Stomach (tissue), 9 donors: ENCODE measurements around the gene AGL. TPM values are rescaled to one million over a fixed set of nuclear protein-coding genes. Genes with fewer than 3 reads are reported as not detected.

Experiments
- DNase-seq, 2 donors: peaks; one replicate each; pipeline versions ENCODE4 v3.0.0 to v3.0.0-alpha.2; 2013 to 2019
- H3K27ac ChIP-seq, 5 donors: fragments of 200-600 bp in 4 of 5; sonication (generic) in 4 of 5; one replicate each; pipeline ENCODE4 v1.5.1; 2013 to 2019; ENCODE audit warnings: mild to moderate bottlenecking in 1 of 5, moderate library complexity in 1 of 5
- H3K27me3 ChIP-seq, 3 donors: fragments of 200-600 bp; sonication (generic); one replicate each; pipeline ENCODE4 v1.5.1; 2017 to 2019; ENCODE audit warnings: mixed run types in 1 of 3
- H3K36me3 ChIP-seq, 4 donors: fragments of 200-600 bp; sonication (generic); 1 replicate in 3 of 4; 2 replicates in 1 of 4; pipeline ENCODE4 v1.5.1; 2016 to 2019
- H3K4me1 ChIP-seq, 4 donors: fragments of 200-600 bp; sonication (generic); one replicate each; pipeline ENCODE4 v1.5.1; 2016 to 2019
- H3K4me3 ChIP-seq, 4 donors: fragments of 200-600 bp; sonication (generic) in 3 of 4; one replicate each; pipeline ENCODE4 v1.5.1; 2016 to 2019; ENCODE audit warnings: mild to moderate bottlenecking in 1 of 4
- H3K9me3 ChIP-seq, 4 donors: fragments of 200-600 bp; sonication (generic); one replicate each; pipeline ENCODE4 v1.5.1; 2016 to 2019
- CTCF ChIP-seq, 7 experiments: fragments of 450-650 bp in 4 of 7; fragments of 200-600 bp in 3 of 7; sonication (generic) in 3 of 7; IDR thresholded peaks; one replicate each; pipeline ENCODE4 v1.5.1; 2016 to 2019; ENCODE audit warnings: antibody characterized with exemption in 7 of 7, control low read depth in 2 of 7, mild to moderate bottlenecking in 1 of 7
- EP300 ChIP-seq: sonication (generic); formaldehyde crosslinking; IDR thresholded peaks from one replicate; pipeline ENCODE4 v1.6.1; 2017; ENCODE audit warnings: antibody characterized with exemption
- POLR2A ChIP-seq, 4 donors: fragments of 450-650 bp; IDR thresholded peaks; one replicate each; pipeline ENCODE4 v1.6.1; 2016; ENCODE audit warnings: antibody characterized with exemption in 4 of 4, control low read depth in 2 of 4, mild to moderate bottlenecking in 1 of 4, moderate library complexity in 1 of 4
- POLR2AphosphoS5 ChIP-seq, 3 donors: sonication (generic); formaldehyde crosslinking; IDR thresholded peaks; one replicate each; pipeline ENCODE4 v1.6.1; 2016; ENCODE audit warnings: antibody characterized with exemption in 3 of 3
- WGBS, 5 donors: extraction: QIAGEN DNeasy Blood & Tissue Kit in 3 of 5; methylation state at CpG; one replicate each; pipeline versions ENCODE4 v1.1.5 to v1.1.7; 2013 to 2018; 5-methylcytosine and 5-hydroxymethylcytosine counted together
- intact Hi-C: fragments of 100-400 bp; cut with DNase I; formaldehyde crosslinking; loops from one replicate; pipeline ENCODE4 v1.15.1; 2023; ENCODE audit warnings: low total_unique reads
- polyA plus RNA-seq, 3 donors: library from polyadenylated mRNA; stranded (reverse); fragments of 200-250 nt; gene quantifications; one replicate each; pipeline ENCODE4 v1.2.3, GENCODE V29; 2013
- total RNA-seq, 5 donors: library from RNA; depleted of rRNA; stranded (reverse); fragments of >200 nt; gene quantifications; one replicate each; pipeline versions ENCODE4 v1.1.0 to v1.2.3, GENCODE V29; 2014 to 2016
- donor health status: healthy with polysubstance abuse.
- donor health status: Bipolar disorder and iron deficiency.
- donor health status: healthy.

AGL gene
- total and polyA plus RNA-seq, 8 donors, result 4.3 to 107 (median 16.1) TPM

GRCh38 chr1:99877568-99877967, 27.4 kb downstream of the AGL start:
- no peak overlapping the region for H3K27ac ChIP-seq
- WGBS, 5 donors, result 31 to 63% (median 49%) methylated on average over 3 of the region's 3 CpGs
- H3K4me1 ChIP-seq, result no peaks in the 10 kb centered on the region
- H3K36me3 ChIP-seq, result peaks cover 0 to 70% (median 62%) of the 10 kb centered on the region in 4 donors
- no peaks in the 10 kb centered on the region for H3K27me3 ChIP-seq
- TF ChIP-seq EP300, result no peak
- TF ChIP-seq POLR2AphosphoS5 (IDR thresholded peaks at IDR 0.05), result no peak
- TF ChIP-seq CTCF (IDR thresholded peaks at IDR 0.05), result no peak
- no peak for TF ChIP-seq POLR2A (IDR thresholded peaks at IDR 0.05)
- no peak overlapping the region for H3K4me3 ChIP-seq
- H3K9me3 ChIP-seq, result no peaks in the 10 kb centered on the region
- DNase-seq, result no peak
- intact Hi-C loops, result no loop called here

DNA sequence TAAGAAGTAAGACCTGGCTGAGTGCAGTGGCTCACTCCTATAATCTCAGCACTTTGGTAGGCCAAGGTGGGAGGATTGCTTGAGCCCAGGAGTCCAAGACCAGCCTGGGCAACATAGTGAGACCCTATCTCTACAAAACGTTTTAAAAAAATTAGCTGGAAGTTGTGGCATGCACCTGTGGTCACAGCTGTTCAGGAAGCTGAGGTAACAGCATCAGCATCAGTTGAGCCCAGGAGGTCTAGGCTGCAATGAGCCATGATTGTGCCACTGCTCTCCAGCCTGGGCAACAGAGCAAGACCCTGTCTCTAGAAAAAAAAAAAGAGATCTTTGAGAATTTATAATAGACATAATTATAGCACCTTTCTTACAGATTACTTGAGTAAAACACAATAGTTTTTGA, 36.0 kb downstream of the AGL start:
- Histone ChIP-seq H3K4me3 (no peak overlapping the region), H3K4me1 (no peaks in the 10 kb centered on the region), H3K27me3 (no peaks in the 10 kb centered on the region), H3K36me3 (peaks cover 15 to 93% (median 79%) of the 10 kb centered on the region in 4 donors), H3K9me3 (no peaks in the 10 kb centered on the region), H3K27ac (no peak overlapping the region)
- intact Hi-C loops, result no loop called here
- DNase-seq, result no peak
- WGBS, 5 donors, result 62 to 77% (median 69%) methylated on average over 1 of the region's 1 CpG
- TF ChIP-seq CTCF (IDR thresholded peaks at IDR 0.05), result no peak
- no peak for TF ChIP-seq POLR2A (IDR thresholded peaks at IDR 0.05)
- no peak for TF ChIP-seq EP300
- no peak for TF ChIP-seq POLR2AphosphoS5 (IDR thresholded peaks at IDR 0.05)

- Histone ChIP-seq H3K9me3 (no peaks in the 10 kb centered on the region), H3K27me3 (no peaks in the 10 kb centered on the region), H3K4me1 (no peaks in the 10 kb centered on the region), H3K27ac (no peak overlapping the region), H3K4me3 (no peak overlapping the region), H3K36me3 (peaks cover 15 to 93% (median 79%) of the 10 kb centered on the region in 4 donors)
- TF ChIP-seq EP300 (no peak), POLR2A (IDR thresholded peaks at IDR 0.05) (no peak), CTCF (IDR thresholded peaks at IDR 0.05) (no peak), POLR2AphosphoS5 (IDR thresholded peaks at IDR 0.05) (no peak)
- intact Hi-C loops, result no loop called here
- DNase-seq, result no peak
These were observed 36.7 kb downstream of the AGL start for GRCh38 chr1:99886841-99887240.

DNA sequence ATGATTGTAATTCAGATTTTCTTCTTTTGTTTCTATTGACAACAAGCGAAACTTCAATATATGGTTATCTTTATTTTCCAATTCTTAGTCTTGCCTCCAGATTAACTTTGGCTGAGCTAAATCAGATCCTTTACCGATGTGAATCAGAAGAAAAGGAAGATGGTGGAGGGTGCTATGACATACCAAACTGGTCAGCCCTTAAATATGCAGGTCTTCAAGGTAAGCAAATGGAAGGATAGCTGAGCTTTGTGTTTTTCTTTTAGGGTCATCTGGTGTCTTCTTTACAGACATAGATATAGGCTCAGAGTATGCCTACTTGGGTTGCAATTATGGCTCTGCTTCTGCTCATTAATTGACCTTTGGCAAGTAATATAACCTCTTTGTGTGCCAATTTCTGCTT, 37.7 kb downstream of the AGL start:
- TF ChIP-seq CTCF (IDR thresholded peaks at IDR 0.05) (no peak), EP300 (no peak), POLR2A (IDR thresholded peaks at IDR 0.05) (no peak), POLR2AphosphoS5 (IDR thresholded peaks at IDR 0.05) (no peak)
- no peak overlapping the region for H3K4me3 ChIP-seq
- WGBS, 5 donors, result 95 to 100% (median 98%) methylated on average over 2 of the region's 2 CpGs
- no peaks in the 10 kb centered on the region for H3K4me1 ChIP-seq
- H3K9me3 ChIP-seq, result no peaks in the 10 kb centered on the region
- intact Hi-C loops, result no loop called here
- H3K27ac ChIP-seq, result no peak overlapping the region
- H3K36me3 ChIP-seq, result peaks cover 15 to 92% (median 77%) of the 10 kb centered on the region in 4 donors
- no peaks in the 10 kb centered on the region for H3K27me3 ChIP-seq
- no peak for DNase-seq
